Peyer's patch (tissue), 4 donors: ENCODE measurements around the gene ZNF8.

ENCODE experiments used
- CTCF ChIP-seq, 6 experiments: fragments of 450-650 bp in 4 of 6; fragments of 200-600 bp in 2 of 6; sonication (generic) in 1 of 6; IDR thresholded peaks; one replicate each; pipeline ENCODE4 v1.5.1; 2017 to 2019; ENCODE audit warnings: antibody characterized with exemption in 6 of 6, mild to moderate bottlenecking in 3 of 6, moderate library complexity in 1 of 6
- POLR2A ChIP-seq, 2 donors: fragments of 450-650 bp; IDR thresholded peaks; one replicate each; pipeline ENCODE4 v1.5.1; 2017; ENCODE audit warnings: antibody characterized with exemption in 2 of 2, mild to moderate bottlenecking in 2 of 2, moderate library complexity in 2 of 2

DNA sequence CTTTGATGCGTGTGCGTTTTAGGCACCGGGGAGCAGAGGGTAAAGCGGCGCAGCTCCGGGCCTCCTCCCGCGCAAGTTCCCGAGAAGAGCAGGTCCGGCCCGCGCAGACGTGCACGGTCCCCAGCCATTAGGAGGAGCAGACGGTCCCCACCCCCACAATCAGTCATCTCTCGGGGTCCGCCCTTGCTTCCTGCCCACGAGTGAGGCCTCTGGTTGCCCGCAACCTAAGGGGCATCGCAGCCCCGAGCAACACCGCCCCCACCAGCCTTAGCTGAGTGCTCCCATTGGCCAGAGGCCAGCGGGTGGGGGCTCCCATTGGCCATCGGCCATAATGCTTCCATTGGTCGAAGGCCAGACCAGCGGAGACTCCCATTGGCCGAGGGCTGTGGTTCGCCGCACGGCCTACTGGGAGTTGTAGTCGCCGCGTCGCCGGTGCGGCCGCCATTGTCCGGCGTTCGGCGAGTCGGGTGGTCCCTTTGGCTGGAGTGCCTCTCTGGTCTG is at the start of gene ZNF8:
- TF ChIP-seq CTCF (IDR thresholded peaks at IDR 0.05) (no peak), POLR2A (IDR thresholded peaks at IDR 0.05) (peak in 1 of 2 donors; percentile 34)
